Endothelial cell of umbilical vein (primary cell): ENCODE data around the gene ZNF282. TPM values are rescaled to one million over a fixed set of nuclear protein-coding genes. Genes with fewer than 3 reads are reported as not detected.
A peak's percentile ranks its signal among the peaks of the same experiment; 100 is the strongest.

ENCODE experiments used
- BruUV-seq: library from RNA; stranded (reverse); fragments of 400-500 nt; replicated peaks from 2 replicates; lab custom pipeline; 2021; lab: Mats Ljungman, UMichigan
- CTCF ChIA-PET: fragments of 300-600, 350-600 bp; sonication (Branson Sonifier 250); formaldehyde crosslinking; loops from one replicate; lab custom pipeline; 2021; ENCODE audit warnings: antibody characterized with exemption, inconsistent platforms; lab: Charles Lee
- POLR2A ChIA-PET: fragments of 300-600, 350-600 bp; sonication (Branson Sonifier 250); formaldehyde crosslinking; loops from one replicate; lab custom pipeline; 2021; ENCODE audit warnings: antibody characterized with exemption, inconsistent platforms; lab: Charles Lee
- DNase-seq: peaks from one replicate; pipeline ENCODE4 v3.0.0-alpha.2; 2011; ENCODE audit warnings: low read depth, low spot score
- FAIRE-seq: peaks from 2 replicates; lab custom pipeline; 2011; peaks lifted over from hg19 to GRCh38; lab: Jason Lieb, UNC
- H2AFZ ChIP-seq: 2 replicates; pipeline ENCODE4 v1.6.0; 2012; ENCODE audit warnings: low read depth, low read length, control low read depth, inconsistent platforms
- H3K27ac ChIP-seq: 2 replicates; pipeline ENCODE4 v1.5.1; 2011; ENCODE audit warnings: low read depth, mild to moderate bottlenecking, control low read depth, low read length, moderate library complexity; ENCODE audit not compliant: insufficient read depth
- H3K27me3 ChIP-seq, 2 experiments: 2 replicates each; pipeline versions ENCODE4 v1.6.0 to v1.6.1; 2011; ENCODE audit warnings: low read length in 2 of 2, mixed read lengths in 1 of 2; ENCODE audit not compliant: control insufficient read depth in 2 of 2, insufficient read depth in 2 of 2
- H3K36me3 ChIP-seq, 2 experiments: 2 replicates in 1 of 2; 3 replicates in 1 of 2; pipeline ENCODE4 v1.5.1; 2011; ENCODE audit warnings: low read length in 2 of 2, mild to moderate bottlenecking in 1 of 2, moderate library complexity in 1 of 2; ENCODE audit not compliant: control insufficient read depth in 2 of 2, insufficient read depth in 2 of 2; ENCODE audit errors: extremely low read depth in 1 of 2
- H3K4me1 ChIP-seq: 3 replicates; pipeline ENCODE4 v1.5.1; 2011; ENCODE audit warnings: mild to moderate bottlenecking, low read length; ENCODE audit not compliant: control insufficient read depth, insufficient read depth; ENCODE audit errors: extremely low read depth
- H3K4me2 ChIP-seq: 2 replicates; pipeline ENCODE4 v1.6.1; 2011; ENCODE audit warnings: low read length, control low read depth, mixed read lengths; ENCODE audit not compliant: insufficient read depth
- H3K4me3 ChIP-seq, 3 experiments: fragments of 200-600 bp in 1 of 3; sonication (generic), shearing (Covaris generic) in 1 of 3; replicated peaks in 1 of 3; 2 replicates each; pipeline ENCODE4 v1.5.1; 2011 to 2016; ENCODE audit warnings: control low read depth in 3 of 3, low read length in 3 of 3, mild to moderate bottlenecking in 2 of 3, inconsistent platforms in 1 of 3, low read depth in 1 of 3, moderate library complexity in 1 of 3; ENCODE audit not compliant: insufficient read depth in 1 of 3
- H3K79me2 ChIP-seq: 2 replicates; pipeline ENCODE4 v1.6.0; 2012; ENCODE audit warnings: low read length, inconsistent platforms; ENCODE audit not compliant: control insufficient read depth, insufficient read depth
- H3K9ac ChIP-seq: replicated peaks from 2 replicates; pipeline ENCODE3; 2011; ENCODE audit warnings: low read length, control low read depth; ENCODE audit not compliant: insufficient read depth; ENCODE audit errors: extremely low read depth
- H3K9me1 ChIP-seq: replicated peaks from 3 replicates; pipeline ENCODE4 v1.6.0; 2011; ENCODE audit warnings: mild to moderate bottlenecking, low read length; ENCODE audit not compliant: control insufficient read depth, insufficient read depth; ENCODE audit errors: extremely low read depth
- H3K9me3 ChIP-seq: replicated peaks from 2 replicates; pipeline ENCODE4 v1.5.1; 2012; ENCODE audit warnings: low read length, inconsistent platforms; ENCODE audit not compliant: control insufficient read depth, insufficient read depth
- H4K20me1 ChIP-seq: replicated peaks from 2 replicates; pipeline ENCODE3; 2011; ENCODE audit warnings: mild to moderate bottlenecking, low read length; ENCODE audit not compliant: control insufficient read depth, insufficient read depth; ENCODE audit errors: extremely low read depth
- CTCF ChIP-seq, 2 donors: IDR thresholded peaks; 1 replicate in 1 of 2; 2 replicates in 1 of 2; pipeline ENCODE4 v1.5.1; 2011; ENCODE audit warnings: low read length in 2 of 2, mild to moderate bottlenecking in 2 of 2, moderate library complexity in 2 of 2, control low read depth in 1 of 2, inconsistent platforms in 1 of 2, low read depth in 1 of 2; ENCODE audit not compliant: insufficient read depth in 1 of 2; ENCODE audit errors: extremely low read depth in 1 of 2
- FOS ChIP-seq: IDR thresholded peaks from 2 replicates; pipeline ENCODE4 v1.6.1; 2011; ENCODE audit warnings: mild to moderate bottlenecking, low read length, moderate library complexity, borderline replicate concordance; ENCODE audit not compliant: insufficient read depth
- JUN ChIP-seq: IDR thresholded peaks from 2 replicates; pipeline ENCODE4 v1.6.1; 2011; ENCODE audit warnings: borderline replicate concordance, low read depth; ENCODE audit not compliant: insufficient read length, insufficient read depth
- POLR2AphosphoS5 ChIP-seq: IDR thresholded peaks from 2 replicates; pipeline ENCODE4 v1.6.1; 2012; ENCODE audit warnings: low read depth, mild to moderate bottlenecking, control low read depth, low read length, moderate library complexity; ENCODE audit not compliant: insufficient read depth
- dilution Hi-C: fragments of 300-500 bp; cut with MboI; formaldehyde crosslinking; loops from one replicate; pipeline ENCODE4 v1.15.0; 2019; ENCODE audit warnings: low sequenced_read_pairs; ENCODE audit not compliant: extremely low pct_ligation_motif_present
- intact Hi-C: fragments of 100-400 bp; cut with micrococcal nuclease; formaldehyde crosslinking; loops from one replicate; pipeline ENCODE4 v1.10.0; 2022
- polyA plus RNA-seq, 4 experiments: library from polyadenylated mRNA; depleted of rRNA in 3 of 4; stranded (reverse) in 3 of 4; unstranded in 1 of 4; fragments of >200 nt; gene quantifications; 2 replicates each; pipeline versions ENCODE4 v1.2.1 to v1.2.3, GENCODE V29; 2011 to 2012; ENCODE audit warnings: missing spikeins in 1 of 4
- total RNA-seq: library from RNA; stranded (reverse); gene quantifications from 2 replicates; pipeline ENCODE4 v1.2.3, GENCODE V29; 2021
- TF ChIP-seq, protein P1 (sequence below): IDR thresholded peaks from 2 replicates; pipeline ENCODE4 v1.6.1; 2011; ENCODE audit not compliant: insufficient read depth, insufficient read length

Gene ZNF282
- total and polyA plus RNA-seq, 2 donors (not counting 3 experiments of a cell fraction or from before 2014, with no cell fraction given), result 20.0 to 34.4 TPM

DNA sequence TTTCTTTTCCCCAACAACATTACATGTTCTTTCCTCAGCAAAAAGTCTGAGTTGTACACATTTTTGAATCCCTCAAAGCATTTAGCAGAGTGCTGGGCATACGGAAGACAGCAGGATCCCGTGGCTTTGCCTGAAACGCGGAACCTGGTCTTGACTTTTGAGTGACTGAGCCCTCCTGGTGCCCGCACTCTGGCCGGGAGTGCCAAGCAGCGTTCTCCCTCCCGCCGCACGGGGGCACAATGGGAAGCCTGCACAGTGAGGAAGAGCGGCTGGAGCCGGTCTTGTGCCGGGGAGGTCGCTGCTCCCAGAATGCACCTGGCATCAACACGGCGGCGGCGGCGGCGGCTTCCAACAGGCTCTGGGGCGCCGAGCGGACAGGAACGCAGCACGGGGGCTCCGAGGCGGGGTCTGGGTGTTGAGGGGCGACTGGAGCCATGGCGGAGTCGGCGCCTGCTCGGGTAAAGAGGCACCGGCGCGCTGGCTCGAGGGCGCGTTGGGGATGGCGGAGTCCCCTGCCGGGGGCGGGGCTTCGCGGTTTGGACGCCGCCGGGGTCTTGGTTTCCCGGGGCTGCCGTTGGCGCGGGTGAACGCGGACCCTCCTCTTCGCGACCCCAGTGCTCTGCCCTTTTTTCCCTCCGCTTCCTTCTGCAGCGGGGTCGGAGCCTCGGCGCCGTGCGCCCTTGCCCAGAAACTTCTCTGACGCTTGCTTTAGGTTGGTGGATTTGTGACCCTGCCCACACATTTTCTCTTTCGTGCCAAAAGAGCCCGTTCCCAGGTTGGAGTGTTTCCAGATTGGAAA is 44.2 kb downstream of the ZNF282 start, which contains the start of gene ZNF212:
Gene ZNF212, plus strand, starts transcription at position 307 of the 799 bp plus-strand sequence. Its CDS starts 128 bp downstream, at position 435.
- ChIA-PET POLR2A (no interaction called here), CTCF (no interaction called here)
- Histone ChIP-seq H3K9ac (peak within 1 kb of the TSS; percentile 76), H3K4me3 (peak within 1 kb of the TSS; percentile 62 to 86 (median 73)), H3K4me2 (peak within 1 kb of the TSS; percentile 93), H2AFZ (peak within 1 kb of the TSS; percentile 89), H3K27me3 (no peaks in the 10 kb centered on the region), H3K79me2 (peaks cover 16% of the 10 kb centered on the region), H3K9me1 (peaks cover 3% of the 10 kb centered on the region), H4K20me1 (no peaks in the 10 kb centered on the region), H3K4me1 (peaks cover 9% of the 10 kb centered on the region), H3K27ac (peak within 1 kb of the TSS; percentile 28), H3K9me3 (no peaks in the 10 kb centered on the region), H3K36me3 (no peaks in the 10 kb centered on the region)
- no TSS peak for BruUV-seq
- peak; percentile 91 to 97 for TF ChIP-seq CTCF (IDR thresholded peaks at IDR 0.05; ENCODE audit: extremely low read depth in 1 of 2, insufficient read depth in 1 of 2, low read depth in 1 of 2, low read length in 2 of 2)
- TF ChIP-seq JUN, result no peak
- TF ChIP-seq POLR2AphosphoS5, result peak; percentile 74
- TF ChIP-seq, protein P1, sequence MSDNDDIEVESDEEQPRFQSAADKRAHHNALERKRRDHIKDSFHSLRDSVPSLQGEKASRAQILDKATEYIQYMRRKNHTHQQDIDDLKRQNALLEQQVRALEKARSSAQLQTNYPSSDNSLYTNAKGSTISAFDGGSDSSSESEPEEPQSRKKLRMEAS, result no peak
- TF ChIP-seq FOS, result no peak
- intact Hi-C loops, result loop anchor here (1.0 to 2.0 kb wide), 7 partner anchors 10 to 385 kb away; partner anchors contain the start of gene ZNF282
- FAIRE-seq (peak; percentile 96), DNase-seq (peak; percentile 91)
- dilution Hi-C loops, result no loop called here
